Stomach (tissue), 4 donors: ENCODE measurements around the gene STX18.

Source experiments
- EP300 ChIP-seq: sonication (generic); formaldehyde crosslinking; IDR thresholded peaks from one replicate; pipeline ENCODE4 v1.6.1; 2017; ENCODE audit warnings: antibody characterized with exemption
- POLR2A ChIP-seq, 4 donors: fragments of 450-650 bp; IDR thresholded peaks; one replicate each; pipeline ENCODE4 v1.6.1; 2016; ENCODE audit warnings: antibody characterized with exemption in 4 of 4, control low read depth in 2 of 4, mild to moderate bottlenecking in 1 of 4, moderate library complexity in 1 of 4
- POLR2AphosphoS5 ChIP-seq, 3 donors: sonication (generic); formaldehyde crosslinking; IDR thresholded peaks; one replicate each; pipeline ENCODE4 v1.6.1; 2016; ENCODE audit warnings: antibody characterized with exemption in 3 of 3
- TF ChIP-seq, protein P1 (sequence below), 7 experiments: fragments of 450-650 bp in 4 of 7; fragments of 200-600 bp in 3 of 7; sonication (generic) in 3 of 7; IDR thresholded peaks; one replicate each; pipeline ENCODE4 v1.5.1; 2016 to 2019; ENCODE audit warnings: antibody characterized with exemption in 7 of 7, control low read depth in 2 of 7, mild to moderate bottlenecking in 1 of 7

DNA sequence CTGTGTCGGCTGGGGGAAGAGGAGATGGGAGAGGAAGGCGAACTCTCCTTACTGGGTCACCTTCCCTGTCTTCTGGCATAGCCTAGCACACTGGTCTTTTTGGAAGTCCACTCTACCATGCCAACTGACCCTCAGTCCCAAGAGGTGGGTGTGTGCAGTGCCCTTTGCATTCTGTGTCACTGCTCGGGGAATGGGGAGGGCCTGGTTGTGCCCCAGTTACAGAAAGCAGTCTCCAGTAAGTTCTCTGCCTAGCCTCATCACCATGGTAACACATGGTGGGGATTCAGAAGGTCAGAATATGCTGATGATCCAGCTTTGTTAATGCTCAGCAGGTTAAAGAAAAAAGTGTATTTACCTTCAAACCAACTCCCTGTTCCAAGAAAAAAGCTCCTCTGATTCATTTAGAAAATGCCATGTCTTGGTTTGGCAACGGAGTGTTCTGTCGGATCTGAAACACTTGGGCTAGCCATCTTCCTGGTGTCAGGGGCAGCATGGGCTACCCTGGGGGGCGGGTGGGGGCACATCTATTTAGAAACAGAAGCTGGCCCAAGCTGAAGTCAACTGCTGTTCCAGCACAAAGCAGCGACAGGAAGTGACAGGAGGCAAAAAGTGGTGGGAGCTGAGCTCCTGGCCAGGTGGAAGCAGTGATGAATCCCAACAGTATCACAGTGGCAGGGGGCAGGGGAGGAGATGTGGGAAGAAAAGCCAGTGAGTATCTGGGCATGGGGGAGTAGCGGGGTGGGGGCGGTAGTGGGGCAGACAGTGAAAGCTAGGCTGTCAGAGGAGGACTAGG is 117.9 kb downstream of the STX18 start:
- TF ChIP-seq, protein P1, sequence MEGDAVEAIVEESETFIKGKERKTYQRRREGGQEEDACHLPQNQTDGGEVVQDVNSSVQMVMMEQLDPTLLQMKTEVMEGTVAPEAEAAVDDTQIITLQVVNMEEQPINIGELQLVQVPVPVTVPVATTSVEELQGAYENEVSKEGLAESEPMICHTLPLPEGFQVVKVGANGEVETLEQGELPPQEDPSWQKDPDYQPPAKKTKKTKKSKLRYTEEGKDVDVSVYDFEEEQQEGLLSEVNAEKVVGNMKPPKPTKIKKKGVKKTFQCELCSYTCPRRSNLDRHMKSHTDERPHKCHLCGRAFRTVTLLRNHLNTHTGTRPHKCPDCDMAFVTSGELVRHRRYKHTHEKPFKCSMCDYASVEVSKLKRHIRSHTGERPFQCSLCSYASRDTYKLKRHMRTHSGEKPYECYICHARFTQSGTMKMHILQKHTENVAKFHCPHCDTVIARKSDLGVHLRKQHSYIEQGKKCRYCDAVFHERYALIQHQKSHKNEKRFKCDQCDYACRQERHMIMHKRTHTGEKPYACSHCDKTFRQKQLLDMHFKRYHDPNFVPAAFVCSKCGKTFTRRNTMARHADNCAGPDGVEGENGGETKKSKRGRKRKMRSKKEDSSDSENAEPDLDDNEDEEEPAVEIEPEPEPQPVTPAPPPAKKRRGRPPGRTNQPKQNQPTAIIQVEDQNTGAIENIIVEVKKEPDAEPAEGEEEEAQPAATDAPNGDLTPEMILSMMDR (IDR thresholded peaks at IDR 0.05): no peak
- TF ChIP-seq POLR2A (IDR thresholded peaks at IDR 0.05): no peak
- TF ChIP-seq EP300: no peak
- TF ChIP-seq POLR2AphosphoS5 (IDR thresholded peaks at IDR 0.05): no peak
